RWPE1 (cell line): ENCODE measurements around the gene BAZ1A.
A peak's percentile ranks its signal among the peaks of the same experiment; 100 is the strongest.

Experiments used
- CTCF ChIA-PET: fragments of 350-600 bp; sonication (Branson Sonifier 250); formaldehyde crosslinking; extraction: SDS; loops from one replicate; lab custom pipeline; 2021; lab: Yijun Ruan, JAX
- POLR2A ChIA-PET: fragments of 400-600 bp; formaldehyde crosslinking; extraction: SDS; loops from one replicate; lab custom pipeline; 2020; ENCODE audit warnings: antibody characterized with exemption; ENCODE audit not compliant: low non-redundant PET; lab: Yijun Ruan, JAX
- DNase-seq: peaks from one replicate; pipeline ENCODE4 v3.0.0; 2012; ENCODE audit warnings: low spot score
- H3K27ac ChIP-seq: fragments of 450-650 bp; 2 replicates; pipeline ENCODE4 v1.5.1; 2017
- TF ChIP-seq, protein P1 (sequence below): fragments of 450-650 bp; conservative IDR thresholded peaks from 2 replicates; pipeline ENCODE4 v1.5.1; 2017; ENCODE audit warnings: low read depth, mild to moderate bottlenecking

The BAZ1A gene, protein sequence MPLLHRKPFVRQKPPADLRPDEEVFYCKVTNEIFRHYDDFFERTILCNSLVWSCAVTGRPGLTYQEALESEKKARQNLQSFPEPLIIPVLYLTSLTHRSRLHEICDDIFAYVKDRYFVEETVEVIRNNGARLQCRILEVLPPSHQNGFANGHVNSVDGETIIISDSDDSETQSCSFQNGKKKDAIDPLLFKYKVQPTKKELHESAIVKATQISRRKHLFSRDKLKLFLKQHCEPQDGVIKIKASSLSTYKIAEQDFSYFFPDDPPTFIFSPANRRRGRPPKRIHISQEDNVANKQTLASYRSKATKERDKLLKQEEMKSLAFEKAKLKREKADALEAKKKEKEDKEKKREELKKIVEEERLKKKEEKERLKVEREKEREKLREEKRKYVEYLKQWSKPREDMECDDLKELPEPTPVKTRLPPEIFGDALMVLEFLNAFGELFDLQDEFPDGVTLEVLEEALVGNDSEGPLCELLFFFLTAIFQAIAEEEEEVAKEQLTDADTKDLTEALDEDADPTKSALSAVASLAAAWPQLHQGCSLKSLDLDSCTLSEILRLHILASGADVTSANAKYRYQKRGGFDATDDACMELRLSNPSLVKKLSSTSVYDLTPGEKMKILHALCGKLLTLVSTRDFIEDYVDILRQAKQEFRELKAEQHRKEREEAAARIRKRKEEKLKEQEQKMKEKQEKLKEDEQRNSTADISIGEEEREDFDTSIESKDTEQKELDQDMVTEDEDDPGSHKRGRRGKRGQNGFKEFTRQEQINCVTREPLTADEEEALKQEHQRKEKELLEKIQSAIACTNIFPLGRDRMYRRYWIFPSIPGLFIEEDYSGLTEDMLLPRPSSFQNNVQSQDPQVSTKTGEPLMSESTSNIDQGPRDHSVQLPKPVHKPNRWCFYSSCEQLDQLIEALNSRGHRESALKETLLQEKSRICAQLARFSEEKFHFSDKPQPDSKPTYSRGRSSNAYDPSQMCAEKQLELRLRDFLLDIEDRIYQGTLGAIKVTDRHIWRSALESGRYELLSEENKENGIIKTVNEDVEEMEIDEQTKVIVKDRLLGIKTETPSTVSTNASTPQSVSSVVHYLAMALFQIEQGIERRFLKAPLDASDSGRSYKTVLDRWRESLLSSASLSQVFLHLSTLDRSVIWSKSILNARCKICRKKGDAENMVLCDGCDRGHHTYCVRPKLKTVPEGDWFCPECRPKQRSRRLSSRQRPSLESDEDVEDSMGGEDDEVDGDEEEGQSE (N-terminal part only)

DNA sequence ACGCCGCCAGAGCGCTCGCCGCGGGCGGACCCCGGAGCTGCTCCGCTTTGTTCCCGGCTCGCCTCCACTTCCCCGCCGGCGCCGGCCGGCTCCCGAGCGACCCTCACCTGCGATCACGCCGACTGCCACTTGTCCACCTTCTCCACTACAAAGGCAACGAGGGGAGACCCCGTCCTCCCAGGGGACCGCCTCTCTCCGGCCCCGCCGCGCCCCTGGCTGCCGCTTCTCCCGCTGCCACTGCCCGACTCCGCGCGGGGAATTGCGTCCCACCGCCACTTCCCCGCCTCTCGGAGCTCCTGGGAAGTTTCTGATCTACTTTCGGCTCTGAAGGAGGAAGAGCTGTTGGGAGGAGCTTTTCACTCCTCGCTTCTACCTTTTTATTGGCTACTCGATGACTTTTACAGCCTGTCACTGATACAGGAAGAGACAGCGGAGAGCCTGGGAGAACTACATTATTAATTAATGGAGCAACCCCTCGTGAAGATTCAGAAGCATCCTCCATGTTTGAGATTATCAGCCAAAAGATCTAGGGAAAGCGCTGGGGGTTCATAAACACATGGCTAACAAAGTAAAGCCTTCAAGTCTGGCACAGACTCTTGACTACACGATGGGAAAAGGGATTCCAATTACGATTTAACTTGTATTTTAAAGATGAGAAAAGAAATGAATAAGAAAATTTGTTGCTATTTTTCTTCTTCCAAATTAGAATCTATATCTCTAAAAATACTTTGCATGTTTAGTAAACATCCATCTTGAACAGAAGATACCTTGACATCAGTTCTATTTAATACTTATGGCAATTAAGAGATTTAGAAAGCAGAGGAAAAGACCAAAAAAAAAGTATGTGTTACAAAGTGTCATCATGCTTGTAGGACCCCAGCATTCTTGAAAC is at the start of gene BAZ1A:
BAZ1A (minus strand) TSS at position 330 of the 892 bp plus-strand sequence. CDS start 756 bp downstream, outside the sequence.
- TF ChIP-seq, protein P1, sequence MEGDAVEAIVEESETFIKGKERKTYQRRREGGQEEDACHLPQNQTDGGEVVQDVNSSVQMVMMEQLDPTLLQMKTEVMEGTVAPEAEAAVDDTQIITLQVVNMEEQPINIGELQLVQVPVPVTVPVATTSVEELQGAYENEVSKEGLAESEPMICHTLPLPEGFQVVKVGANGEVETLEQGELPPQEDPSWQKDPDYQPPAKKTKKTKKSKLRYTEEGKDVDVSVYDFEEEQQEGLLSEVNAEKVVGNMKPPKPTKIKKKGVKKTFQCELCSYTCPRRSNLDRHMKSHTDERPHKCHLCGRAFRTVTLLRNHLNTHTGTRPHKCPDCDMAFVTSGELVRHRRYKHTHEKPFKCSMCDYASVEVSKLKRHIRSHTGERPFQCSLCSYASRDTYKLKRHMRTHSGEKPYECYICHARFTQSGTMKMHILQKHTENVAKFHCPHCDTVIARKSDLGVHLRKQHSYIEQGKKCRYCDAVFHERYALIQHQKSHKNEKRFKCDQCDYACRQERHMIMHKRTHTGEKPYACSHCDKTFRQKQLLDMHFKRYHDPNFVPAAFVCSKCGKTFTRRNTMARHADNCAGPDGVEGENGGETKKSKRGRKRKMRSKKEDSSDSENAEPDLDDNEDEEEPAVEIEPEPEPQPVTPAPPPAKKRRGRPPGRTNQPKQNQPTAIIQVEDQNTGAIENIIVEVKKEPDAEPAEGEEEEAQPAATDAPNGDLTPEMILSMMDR: no peak
- H3K27ac ChIP-seq: peak within 1 kb of the TSS; percentile 100
- ChIA-PET CTCF (no interaction called here), POLR2A (interaction anchor here (0.6 to 0.7 kb wide), 3 partner anchors 9 to 110 kb away, joined by 3 to 4 read pairs (median 3); no protein-coding TSS in a partner anchor)
- peak; percentile 86 for DNase-seq

DNA sequence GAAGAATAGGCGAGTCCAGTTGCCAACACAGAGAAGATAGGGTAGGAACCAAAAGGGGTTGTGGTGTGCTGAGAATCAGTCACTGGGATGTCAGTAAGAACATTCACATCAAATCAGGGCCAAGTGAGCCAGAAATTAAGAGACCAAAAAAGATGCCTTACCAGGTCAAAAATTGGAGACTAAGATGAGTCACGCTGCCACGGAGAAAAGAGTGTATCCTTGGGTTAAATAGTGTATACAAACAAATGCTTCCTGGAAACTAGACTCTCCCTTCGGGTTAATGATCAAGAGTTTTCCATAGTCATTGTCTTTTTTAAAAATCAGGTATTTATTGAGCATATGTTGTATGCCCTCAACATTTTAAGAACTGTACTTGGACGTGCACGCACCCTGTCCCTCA is 45.2 kb upstream of the BAZ1A start:
- no peak for DNase-seq
- TF ChIP-seq, protein P1: no peak
- ChIA-PET POLR2A (no interaction called here), CTCF (interaction anchor here (0.6 kb wide), 1 partner anchor 268 kb away, joined by 3 read pairs; no protein-coding TSS in a partner anchor)
- no peak overlapping the region for H3K27ac ChIP-seq

DNA sequence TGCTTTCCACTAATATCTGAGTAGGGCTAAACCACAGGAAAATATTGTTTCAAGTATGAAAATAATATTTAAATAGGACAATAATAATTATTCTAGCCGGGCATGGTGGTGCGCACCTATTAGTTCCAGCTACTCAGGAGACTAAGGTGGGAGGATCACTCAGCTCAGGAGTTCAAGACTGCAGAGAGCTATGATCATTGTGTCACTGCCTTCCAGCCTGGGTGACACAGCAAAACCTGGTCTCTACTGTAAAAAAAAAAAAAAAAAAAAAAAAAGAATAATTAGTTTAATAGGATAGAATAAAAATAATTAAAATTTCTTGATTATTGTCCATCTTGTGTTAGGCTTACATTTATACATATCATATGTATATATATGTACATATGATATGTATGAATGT is 38.5 kb upstream of the BAZ1A start:
- no peak overlapping the region for H3K27ac ChIP-seq
- TF ChIP-seq, protein P1: no peak
- CTCF ChIA-PET: no interaction called here
- DNase-seq: no peak
- POLR2A ChIA-PET: no interaction called here

DNA sequence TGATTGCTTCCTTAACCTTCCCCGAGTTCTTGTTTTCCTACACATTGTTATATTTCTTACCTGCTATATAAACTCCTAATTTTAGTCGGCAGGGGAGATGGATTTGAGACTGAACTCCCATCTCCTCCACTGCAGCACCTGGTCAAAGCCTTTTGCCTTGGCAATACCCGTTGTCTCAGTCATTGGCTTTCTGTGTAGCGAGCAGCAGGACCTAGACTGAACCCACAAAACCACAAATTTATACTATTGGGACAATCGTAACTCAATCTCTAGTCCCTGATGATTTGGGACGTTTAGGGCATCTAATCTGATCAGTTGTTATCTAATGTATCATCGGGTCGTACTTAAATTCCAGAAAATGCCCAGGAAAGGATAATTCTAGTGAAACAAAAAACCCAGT is 37.8 kb upstream of the BAZ1A start:
- DNase-seq: no peak
- TF ChIP-seq, protein P1: no peak
- H3K27ac ChIP-seq: no peak overlapping the region
- ChIA-PET CTCF (no interaction called here), POLR2A (no interaction called here)

DNA sequence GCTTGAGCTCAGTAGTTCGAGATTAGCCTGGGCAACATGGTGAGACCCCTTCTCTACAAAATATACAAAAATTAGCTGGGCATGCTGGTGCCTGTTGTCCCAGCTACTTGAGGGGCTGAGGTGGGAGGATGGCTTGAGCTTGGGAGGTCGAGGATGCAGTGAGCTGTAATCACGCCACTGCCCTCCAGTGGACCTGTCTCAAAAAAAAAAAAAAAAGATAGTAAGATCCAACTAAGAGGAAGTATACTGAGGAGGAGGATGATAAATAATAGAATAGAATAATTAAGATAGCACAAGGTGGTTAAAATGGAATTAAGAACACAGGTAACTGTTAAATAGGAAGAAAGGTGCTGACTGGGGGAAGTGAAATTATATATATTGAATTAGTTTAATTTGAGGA is 37.0 kb upstream of the BAZ1A start:
- no peak overlapping the region for H3K27ac ChIP-seq
- ChIA-PET POLR2A (no interaction called here), CTCF (no interaction called here)
- TF ChIP-seq, protein P1: no peak
- no peak for DNase-seq
